Glutamatergic neuron (in vitro differentiated cells): ENCODE results near the gene CFAP74. TPM values are rescaled to one million over a fixed set of nuclear protein-coding genes. Genes with fewer than 3 reads are reported as not detected.

ENCODE experiments used
- DNase-seq: peaks from one replicate; pipeline ENCODE4 v3.0.0; 2022
- H3K27ac Mint-ChIP-seq: one replicate; pipeline ENCODE4 v1.8.0; 2020; ENCODE audit warnings: mild to moderate bottlenecking, mixed read lengths, inconsistent platforms; ENCODE audit not compliant: unreplicated experiment
- H3K27me3 Mint-ChIP-seq: one replicate; pipeline ENCODE4 v1.8.0; 2020; ENCODE audit warnings: mild to moderate bottlenecking, moderate library complexity, mixed read lengths, inconsistent platforms; ENCODE audit not compliant: unreplicated experiment
- H3K36me3 Mint-ChIP-seq: one replicate; pipeline ENCODE4 v1.8.0; 2020; ENCODE audit warnings: mild to moderate bottlenecking, mixed read lengths, inconsistent platforms; ENCODE audit not compliant: unreplicated experiment
- H3K4me1 Mint-ChIP-seq: one replicate; pipeline ENCODE4 v1.8.0; 2020; ENCODE audit warnings: mild to moderate bottlenecking, low read depth, mixed read lengths, inconsistent platforms; ENCODE audit not compliant: unreplicated experiment
- H3K4me3 Mint-ChIP-seq: one replicate; pipeline ENCODE4 v1.8.0; 2020; ENCODE audit warnings: mild to moderate bottlenecking, mixed read lengths, inconsistent platforms; ENCODE audit not compliant: unreplicated experiment
- H3K9me3 Mint-ChIP-seq: one replicate; pipeline ENCODE4 v1.8.0; 2020; ENCODE audit warnings: mild to moderate bottlenecking, moderate library complexity, mixed read lengths, inconsistent platforms; ENCODE audit not compliant: unreplicated experiment
- CTCF ChIP-seq: fragments of 200-600 bp; sonication (generic); IDR thresholded peaks from one replicate; pipeline ENCODE4 v1.5.0; 2021; ENCODE audit not compliant: partially characterized antibody, unreplicated experiment
- total RNA-seq: library from RNA; stranded (reverse); fragmentation: NEBNext Ultra II Directional; extraction: Animal tissue kit (Norgen Biotek cat#: 25700); gene quantifications from one replicate; pipeline ENCODE4 v1.2.1, GENCODE V29; 2021; ENCODE audit not compliant: unreplicated experiment

The CFAP74 gene
- total RNA-seq, 1 donor from 2014 or later = not detected

- TF ChIP-seq CTCF = no peak
- no peak for DNase-seq
- no peak overlapping the region for H3K4me3 Mint-ChIP-seq
- H3K9me3 Mint-ChIP-seq = peaks cover 1% of the 10 kb centered on the region
- no peaks in the 10 kb centered on the region for H3K4me1 Mint-ChIP-seq
- no peak overlapping the region for H3K27ac Mint-ChIP-seq
- peaks cover 5% of the 10 kb centered on the region for H3K27me3 Mint-ChIP-seq
- H3K36me3 Mint-ChIP-seq = no peaks in the 10 kb centered on the region
These were observed 26.0 kb upstream of the CFAP74 start for GRCh38 chr1:2029561-2029960.

- peaks cover 5% of the 10 kb centered on the region for H3K27me3 Mint-ChIP-seq
- H3K4me3 Mint-ChIP-seq = no peak overlapping the region
- H3K9me3 Mint-ChIP-seq = peaks cover 1% of the 10 kb centered on the region
- H3K36me3 Mint-ChIP-seq = no peaks in the 10 kb centered on the region
- no peak for DNase-seq
- TF ChIP-seq CTCF = no peak
- H3K27ac Mint-ChIP-seq = no peak overlapping the region
- H3K4me1 Mint-ChIP-seq = no peaks in the 10 kb centered on the region
These were observed 25.4 kb upstream of the CFAP74 start for GRCh38 chr1:2028870-2029560.

- Mint-ChIP-seq H3K9me3 (no peaks in the 10 kb centered on the region), H3K4me1 (no peaks in the 10 kb centered on the region), H3K36me3 (no peaks in the 10 kb centered on the region), H3K27ac (no peak overlapping the region), H3K4me3 (no peak overlapping the region), H3K27me3 (peaks cover 4% of the 10 kb centered on the region)
- DNase-seq = no peak
- no peak for TF ChIP-seq CTCF
These were observed 24.5 kb upstream of the CFAP74 start for GRCh38 chr1:2027961-2028583.

GRCh38 chr1:2025491-2025981 is 21.9 kb upstream of the CFAP74 start:
- Mint-ChIP-seq H3K4me1 (no peaks in the 10 kb centered on the region), H3K27me3 (peaks cover 10% of the 10 kb centered on the region), H3K9me3 (no peaks in the 10 kb centered on the region), H3K4me3 (no peak overlapping the region), H3K36me3 (no peaks in the 10 kb centered on the region), H3K27ac (no peak overlapping the region)
- DNase-seq = no peak
- TF ChIP-seq CTCF = no peak

- Mint-ChIP-seq H3K27me3 (peaks cover 8% of the 10 kb centered on the region), H3K27ac (no peak overlapping the region), H3K4me1 (no peaks in the 10 kb centered on the region), H3K36me3 (no peaks in the 10 kb centered on the region), H3K9me3 (no peaks in the 10 kb centered on the region), H3K4me3 (no peak overlapping the region)
- DNase-seq = no peak
- no peak for TF ChIP-seq CTCF
These were observed 21.3 kb upstream of the CFAP74 start for GRCh38 chr1:2024887-2025286.
